IPS-18c (cell line): Measurements from ENCODE around the gene GSN.

ENCODE experiments used
- H3K4me3 ChIP-seq: 2 replicates; pipeline ENCODE4 v1.7.0; 2013; ENCODE audit warnings: low read depth, mild to moderate bottlenecking, low read length, moderate library complexity; ENCODE audit not compliant: insufficient read depth
- H3K9me3 ChIP-seq: one replicate; pipeline ENCODE4 v1.6.1; 2013; ENCODE audit warnings: mild to moderate bottlenecking, low read length, moderate library complexity; ENCODE audit not compliant: control insufficient read depth, insufficient read depth

Gene GSN

DNA sequence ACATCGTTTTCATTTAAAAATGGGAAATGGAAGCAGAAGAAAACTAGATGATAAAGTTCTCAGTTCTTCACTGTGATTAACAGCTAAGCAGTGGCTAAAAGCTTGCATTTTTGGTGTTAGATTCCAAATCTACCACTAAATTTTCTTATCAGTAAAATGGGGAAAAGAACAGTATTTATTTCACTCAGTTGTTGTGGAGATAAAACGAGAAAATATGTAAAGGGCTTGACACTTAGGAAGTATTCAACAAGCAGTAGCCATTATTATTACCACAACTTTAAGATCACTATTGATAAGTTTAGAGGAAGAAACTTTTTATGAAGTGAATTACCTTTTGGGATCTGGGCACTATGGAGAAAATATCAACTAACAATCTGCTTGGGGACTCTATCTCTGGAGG is 97.6 kb downstream of the GSN start:
- H3K9me3 ChIP-seq = no peaks in the 10 kb centered on the region
- no peak overlapping the region for H3K4me3 ChIP-seq

GRCh38 chr9:121366611-121367192 is 98.7 kb downstream of the GSN start:
- H3K4me3 ChIP-seq = no peak overlapping the region
- no peaks in the 10 kb centered on the region for H3K9me3 ChIP-seq

DNA sequence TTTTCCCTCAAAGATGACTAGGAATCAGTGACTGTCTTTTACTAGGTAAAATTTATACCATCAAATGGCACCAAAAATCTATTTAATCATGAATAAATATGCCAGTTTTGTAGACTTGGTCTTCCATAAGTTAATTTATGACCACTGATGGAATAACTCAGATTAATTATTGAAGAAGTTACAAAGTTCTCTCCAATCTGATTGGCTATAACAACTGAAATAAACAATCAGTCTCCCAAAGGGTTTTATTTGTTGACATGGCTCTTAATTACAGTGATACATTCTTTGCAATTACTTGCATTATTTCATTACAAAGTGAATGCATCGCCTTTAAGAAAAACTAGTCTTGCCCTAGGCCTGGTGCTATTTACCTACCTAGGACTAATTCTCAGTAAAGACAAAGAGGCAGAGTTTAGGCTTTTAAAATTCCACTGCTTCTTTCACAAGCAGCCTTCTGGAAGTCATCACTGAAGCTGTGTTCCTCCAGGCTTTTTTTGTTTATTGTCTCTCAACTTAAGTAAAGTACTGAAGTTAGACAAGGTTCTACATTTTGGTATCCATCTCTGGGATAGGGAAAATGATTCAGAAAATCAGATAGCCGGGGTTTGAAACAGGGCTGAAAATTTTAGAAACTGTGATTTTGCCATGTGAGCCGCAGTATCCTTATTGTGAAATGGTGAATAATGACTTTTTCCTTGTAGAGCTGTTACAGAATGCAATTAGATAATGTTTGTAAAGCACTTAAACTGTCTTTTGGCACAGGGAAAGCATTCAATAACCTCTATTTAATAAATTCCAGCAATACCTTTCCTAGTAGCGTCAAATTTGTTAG is 99.6 kb downstream of the GSN start:
- Histone ChIP-seq H3K4me3 (no peak overlapping the region), H3K9me3 (no peaks in the 10 kb centered on the region)

- no peaks in the 10 kb centered on the region for H3K9me3 ChIP-seq
- no peak overlapping the region for H3K4me3 ChIP-seq
Observed at GRCh38 chr9:121368138-121368522, 100.2 kb downstream of the GSN start.

DNA sequence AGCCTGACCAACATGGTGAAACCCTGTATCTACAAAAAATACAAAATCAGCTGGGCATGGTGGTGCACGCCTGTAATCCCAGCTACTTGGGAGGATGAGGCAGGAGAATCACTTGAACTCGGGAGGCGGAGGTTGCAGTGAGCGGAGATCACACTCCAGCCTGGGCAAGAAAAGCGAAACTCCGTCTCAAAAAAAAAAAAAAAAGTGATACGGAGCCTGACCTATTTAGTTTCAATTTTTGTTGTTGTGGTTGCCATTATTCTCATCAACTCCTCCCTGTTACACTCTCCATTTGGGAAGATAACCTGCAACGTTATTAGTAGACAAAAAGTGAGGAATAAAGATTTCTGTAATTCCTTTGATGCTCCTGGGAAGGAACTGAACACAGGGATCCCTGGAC is 100.8 kb downstream of the GSN start:
- Histone ChIP-seq H3K4me3 (peak overlapping the region; percentile 28; the same call in 1 of the 2 replicates), H3K9me3 (no peaks in the 10 kb centered on the region)

DNA sequence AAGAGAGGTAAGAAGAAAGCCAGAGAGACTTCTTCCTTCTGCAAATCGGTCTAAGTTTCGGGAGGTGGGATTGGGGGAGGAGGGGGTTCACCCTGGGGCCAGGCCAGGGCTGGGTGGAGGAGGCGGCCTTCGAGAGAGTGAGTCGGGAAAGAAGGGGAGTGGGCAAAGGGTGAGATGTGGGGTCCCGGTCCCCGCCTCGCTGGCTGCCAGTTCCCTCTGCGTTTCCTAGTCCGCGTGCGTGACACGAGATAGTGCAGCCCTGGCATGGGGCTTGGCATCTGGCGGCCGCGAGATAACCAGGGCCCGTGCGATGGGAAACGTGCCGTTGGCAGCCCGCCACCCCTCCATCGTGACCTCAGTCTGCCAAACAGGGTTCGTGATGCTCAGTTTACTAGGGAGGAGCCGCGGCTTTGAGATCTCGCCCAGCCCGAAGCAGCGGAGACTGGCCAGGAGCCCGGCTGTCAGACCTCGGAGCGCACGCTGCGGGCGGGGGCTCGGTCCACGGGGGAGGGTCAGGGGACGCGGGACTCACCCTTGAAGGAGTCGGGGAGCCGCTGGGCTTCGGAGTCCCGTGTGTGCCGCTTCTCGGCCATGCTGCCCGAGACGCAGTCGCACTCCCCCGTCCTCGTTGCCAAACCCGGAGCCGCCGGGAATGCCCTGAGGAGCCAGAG is 101.8 kb downstream of the GSN start, which contains the start of gene STOM:
TSS of gene STOM (minus strand) at position 656 of the 671 bp plus-strand sequence. CDS start at position 593, 63 bp downstream.
- peak within 1 kb of the TSS; percentile 75 for H3K4me3 ChIP-seq

DNA sequence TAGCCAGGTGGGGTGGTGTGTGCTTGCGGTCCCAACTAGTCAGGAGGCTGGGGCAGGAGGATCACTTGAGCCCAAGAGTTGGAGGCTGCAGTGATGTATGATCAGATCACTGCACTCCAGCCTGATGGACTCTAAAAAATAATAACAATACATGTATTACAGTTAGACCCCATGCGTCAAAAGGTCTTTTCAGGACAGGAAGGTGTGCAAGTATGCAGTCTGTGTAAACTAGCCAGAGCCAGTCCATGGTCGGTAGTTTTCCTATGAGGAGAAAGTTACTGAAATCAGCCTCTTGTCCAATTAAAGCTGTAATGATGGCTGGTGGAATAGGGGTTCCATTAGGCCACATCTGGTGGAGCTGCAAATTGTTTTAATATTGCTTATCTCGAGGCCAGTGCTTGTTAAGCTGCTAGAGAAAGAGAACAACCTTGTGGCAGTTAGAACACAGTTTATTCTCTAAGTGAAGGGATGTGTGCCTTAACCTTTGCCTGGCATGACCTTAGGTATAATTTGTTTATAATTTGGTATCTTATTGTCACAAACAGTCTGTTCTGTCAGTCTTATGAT is 103.6 kb downstream of the GSN start:
- Histone ChIP-seq H3K9me3 (no peaks in the 10 kb centered on the region), H3K4me3 (no peak overlapping the region)

More for the DNA sequence above, 101.8 kb downstream of the GSN start, which contains the start of gene STOM:
- H3K9me3 ChIP-seq = no peaks in the 10 kb centered on the region

DNA sequence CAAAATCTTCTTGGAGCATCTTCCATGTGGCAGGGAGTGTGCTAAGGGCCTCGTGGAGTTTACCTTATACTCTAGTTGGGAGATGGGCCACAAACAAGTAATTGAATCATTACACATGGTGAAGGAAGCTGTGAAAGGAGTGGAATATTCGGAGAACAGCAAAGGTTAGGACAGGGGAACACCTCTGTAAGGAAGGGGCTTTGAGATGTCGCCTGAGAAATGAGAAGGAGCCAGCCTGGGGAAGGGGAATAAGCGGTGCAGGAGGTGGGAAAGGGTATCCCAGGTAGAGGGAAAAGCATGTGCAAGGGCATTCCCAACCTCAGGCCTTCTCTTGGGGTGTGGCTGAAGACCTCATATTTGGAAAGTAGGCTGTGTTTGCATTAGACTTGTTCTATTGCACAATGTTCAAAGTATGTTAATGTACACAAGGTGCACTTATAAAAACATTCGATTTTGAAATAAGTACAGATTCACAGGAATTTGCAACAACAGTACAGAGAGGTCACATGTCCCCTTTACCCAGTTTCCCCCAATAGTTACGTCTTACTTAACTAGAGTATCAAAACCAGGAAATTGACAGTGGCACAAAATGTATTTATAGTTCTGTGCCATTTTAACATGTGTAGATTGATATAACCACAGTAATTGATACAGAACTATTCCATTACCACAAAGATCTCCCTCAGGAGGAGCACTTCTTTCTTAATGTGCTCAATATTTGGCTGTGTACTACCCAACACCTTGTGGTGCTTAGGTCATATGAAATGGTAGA is 104.5 kb downstream of the GSN start:
- H3K4me3 ChIP-seq = no peak overlapping the region
- no peaks in the 10 kb centered on the region for H3K9me3 ChIP-seq

- H3K9me3 ChIP-seq = no peaks in the 10 kb centered on the region
- no peak overlapping the region for H3K4me3 ChIP-seq
Observed at GRCh38 chr9:121373011-121373729, 105.2 kb downstream of the GSN start.

DNA sequence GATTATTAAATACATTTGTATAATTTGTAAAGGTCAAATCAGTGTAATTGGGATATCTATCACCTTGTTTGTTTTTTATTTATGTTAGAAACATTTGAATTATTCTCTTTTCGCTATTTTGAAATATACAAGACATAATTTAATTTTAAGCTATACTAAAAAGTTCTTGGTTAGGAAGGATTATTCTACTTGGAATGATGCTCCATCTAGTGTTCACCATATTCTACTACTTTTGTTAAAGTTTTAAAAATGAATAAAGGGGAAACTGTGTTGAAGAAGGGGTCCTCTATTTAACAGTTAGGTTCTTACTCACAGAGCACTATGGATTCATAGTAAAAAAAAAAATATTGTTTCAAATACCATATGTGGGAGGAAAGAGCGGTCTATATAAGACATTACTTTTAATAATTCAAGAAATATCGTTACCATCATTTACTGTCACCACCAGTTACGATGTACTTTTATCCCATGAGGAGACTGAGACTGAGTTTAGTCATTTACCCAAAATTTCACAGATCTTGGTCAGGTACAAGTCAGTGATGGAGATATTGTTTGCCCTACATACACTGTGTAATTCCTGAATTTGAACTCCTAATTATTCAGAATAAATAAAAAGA is 108.4 kb downstream of the GSN start:
- Histone ChIP-seq H3K9me3 (no peaks in the 10 kb centered on the region), H3K4me3 (no peak overlapping the region)

GRCh38 chr9:121380846-121381245 is 112.9 kb downstream of the GSN start:
- no peak overlapping the region for H3K4me3 ChIP-seq
- no peaks in the 10 kb centered on the region for H3K9me3 ChIP-seq
